GM19452 (cell line): ENCODE results near the gene RIN3.

Experiments used
- ATAC-seq: cut with Tn5 transposase; IDR thresholded peaks from one replicate; pipeline ENCODE4 v1.9.1; 2021; ENCODE audit not compliant: unreplicated experiment

RIN3 gene

DNA sequence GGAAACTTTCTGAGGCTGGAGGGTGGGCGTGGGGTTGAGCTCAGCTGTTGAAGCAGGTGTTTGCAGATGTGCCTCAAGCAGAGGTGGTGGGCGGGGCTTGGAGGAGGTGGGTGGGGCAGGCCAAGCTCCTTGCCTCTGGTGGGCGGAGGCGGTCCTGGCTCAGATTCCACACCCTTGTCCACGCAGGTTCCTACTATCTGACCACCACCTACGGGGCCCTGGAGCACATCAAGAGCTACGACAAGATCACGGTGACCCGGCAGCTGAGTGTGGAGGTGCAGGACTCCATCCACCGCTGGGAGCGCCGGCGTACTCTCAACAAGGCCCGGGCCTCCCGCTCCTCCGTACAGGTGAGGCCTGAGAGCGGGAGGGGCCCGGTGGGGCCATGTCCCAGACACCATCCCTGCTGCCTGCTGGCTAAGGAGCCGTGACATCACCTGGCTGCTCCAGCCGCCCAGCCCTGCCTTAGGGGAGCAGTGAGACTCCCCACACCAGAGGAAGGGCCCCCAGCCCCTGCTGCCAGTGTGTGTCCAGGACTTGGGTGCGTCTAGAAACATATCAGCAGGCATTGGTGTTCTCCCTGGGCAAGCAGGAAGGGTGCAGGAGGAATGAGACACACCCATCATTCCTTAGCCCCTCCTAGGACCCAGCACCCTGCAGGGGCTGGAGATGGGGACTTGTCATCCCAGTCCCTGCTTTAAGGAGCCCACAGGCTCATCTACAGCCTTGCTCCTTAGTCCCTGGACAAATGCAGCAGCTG, 171.4 kb downstream of the RIN3 start:
- ATAC-seq, result no peak

DNA sequence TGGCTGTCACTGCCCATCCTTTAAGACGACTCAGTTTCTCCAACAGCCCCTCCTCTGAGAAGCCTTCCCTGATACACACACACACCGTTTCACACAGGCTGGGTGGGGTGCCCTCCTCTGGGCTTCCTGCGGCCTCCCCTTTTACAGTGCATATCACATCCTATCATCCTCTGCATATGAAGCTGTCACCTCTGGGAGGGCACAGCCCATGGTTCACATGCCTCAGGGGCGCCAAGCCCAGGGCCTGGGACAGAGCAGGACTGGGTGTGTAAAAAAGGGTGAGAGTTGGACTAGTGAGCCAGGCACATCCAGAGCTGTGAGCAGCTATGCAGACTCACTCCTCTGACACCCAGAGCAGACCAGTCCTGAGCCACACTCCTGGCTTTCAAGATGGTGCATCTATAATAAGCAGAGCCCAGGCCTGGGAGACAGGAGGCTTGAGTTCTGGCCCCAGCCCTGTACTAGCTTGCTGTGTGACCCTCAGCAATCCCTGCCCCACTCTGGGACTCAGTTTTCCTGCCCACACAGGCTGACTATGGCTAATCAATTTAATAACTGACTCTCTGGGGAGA, 172.3 kb downstream of the RIN3 start:
- no peak for ATAC-seq

DNA sequence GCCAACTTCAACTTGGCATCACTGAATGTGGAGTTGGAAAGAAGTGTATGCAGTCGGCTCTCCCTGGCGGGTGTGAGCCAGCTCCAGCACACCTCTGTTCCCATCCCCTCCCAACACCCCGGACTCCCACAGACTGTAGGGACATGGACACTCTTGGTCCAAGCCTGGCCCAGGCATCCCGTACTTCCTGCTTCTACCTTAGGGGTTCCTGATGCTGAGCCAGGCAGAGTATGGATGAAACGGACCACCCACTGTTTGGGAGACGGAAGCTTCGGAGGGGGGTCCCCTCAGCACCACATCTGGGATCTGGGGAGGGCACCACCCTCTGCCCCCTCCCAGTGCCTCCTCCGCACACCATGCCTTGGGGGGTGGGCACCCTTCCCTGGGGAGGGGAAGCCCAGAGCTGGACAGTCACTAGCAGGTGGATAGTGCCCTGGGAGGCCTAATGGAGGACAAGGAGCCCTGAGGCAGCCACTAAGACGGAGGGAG, 172.9 kb downstream of the RIN3 start:
- ATAC-seq, result no peak

DNA sequence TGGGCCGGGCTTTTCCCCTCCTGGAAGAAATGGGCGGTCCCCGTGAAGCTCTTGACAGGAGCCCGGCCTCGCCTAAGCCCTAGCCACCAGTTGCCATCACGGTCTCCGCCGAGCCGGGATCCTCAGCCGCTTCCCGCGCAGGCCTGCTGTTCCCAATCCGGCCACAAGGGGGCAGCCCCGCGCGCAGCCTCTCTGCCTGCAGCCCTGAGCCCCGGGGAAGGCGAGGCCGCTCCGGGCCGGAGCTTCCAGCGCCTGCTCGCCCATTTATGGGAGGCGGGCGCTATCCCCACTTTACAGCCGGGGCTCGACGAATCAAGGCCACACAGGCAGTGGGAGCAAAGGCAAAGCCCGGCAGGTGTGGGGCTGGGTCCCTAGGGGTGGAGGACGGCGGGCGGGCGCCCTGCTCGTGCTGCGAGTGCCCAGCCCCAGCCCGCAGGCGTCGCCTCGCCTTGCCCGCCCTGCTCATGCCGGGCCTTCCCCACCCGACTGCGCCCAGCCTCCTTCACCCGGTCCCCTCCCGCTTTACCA, 173.4 kb downstream of the RIN3 start:
- no peak for ATAC-seq

DNA sequence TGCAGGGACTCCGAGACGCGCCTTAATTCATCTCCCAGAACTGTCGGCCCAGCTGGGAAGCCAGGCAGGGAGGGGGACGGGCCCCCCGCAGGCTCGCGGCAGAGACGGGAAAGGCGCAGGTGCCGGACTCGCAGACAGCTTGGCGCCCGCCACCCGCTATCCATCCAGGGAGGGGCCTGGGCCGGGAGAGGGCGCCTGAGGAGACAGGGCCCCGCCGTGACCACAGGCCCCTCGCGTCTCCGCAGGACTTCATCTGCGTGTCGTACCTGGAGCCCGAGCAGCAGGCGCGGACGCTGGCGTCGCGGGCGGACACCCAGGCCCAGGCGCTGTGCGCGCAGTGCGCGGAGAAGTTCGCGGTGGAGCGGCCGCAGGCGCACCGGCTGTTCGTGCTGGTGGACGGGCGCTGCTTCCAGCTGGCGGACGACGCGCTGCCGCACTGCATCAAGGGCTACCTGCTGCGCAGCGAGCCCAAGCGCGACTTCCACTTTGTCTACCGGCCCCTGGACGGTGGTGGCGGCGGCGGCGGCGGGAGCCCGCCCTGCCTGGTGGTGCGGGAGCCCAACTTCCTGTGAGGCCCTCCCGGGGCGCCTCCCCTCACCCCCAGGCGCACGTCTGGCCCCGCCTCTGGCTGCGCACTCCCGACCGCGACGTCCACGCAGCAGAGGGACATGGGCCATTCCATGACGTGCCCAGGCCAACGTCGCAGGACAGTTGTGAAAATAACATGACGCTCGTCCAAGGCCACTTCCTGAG, 174.3 kb downstream of the RIN3 start:
- ATAC-seq, result no peak

DNA sequence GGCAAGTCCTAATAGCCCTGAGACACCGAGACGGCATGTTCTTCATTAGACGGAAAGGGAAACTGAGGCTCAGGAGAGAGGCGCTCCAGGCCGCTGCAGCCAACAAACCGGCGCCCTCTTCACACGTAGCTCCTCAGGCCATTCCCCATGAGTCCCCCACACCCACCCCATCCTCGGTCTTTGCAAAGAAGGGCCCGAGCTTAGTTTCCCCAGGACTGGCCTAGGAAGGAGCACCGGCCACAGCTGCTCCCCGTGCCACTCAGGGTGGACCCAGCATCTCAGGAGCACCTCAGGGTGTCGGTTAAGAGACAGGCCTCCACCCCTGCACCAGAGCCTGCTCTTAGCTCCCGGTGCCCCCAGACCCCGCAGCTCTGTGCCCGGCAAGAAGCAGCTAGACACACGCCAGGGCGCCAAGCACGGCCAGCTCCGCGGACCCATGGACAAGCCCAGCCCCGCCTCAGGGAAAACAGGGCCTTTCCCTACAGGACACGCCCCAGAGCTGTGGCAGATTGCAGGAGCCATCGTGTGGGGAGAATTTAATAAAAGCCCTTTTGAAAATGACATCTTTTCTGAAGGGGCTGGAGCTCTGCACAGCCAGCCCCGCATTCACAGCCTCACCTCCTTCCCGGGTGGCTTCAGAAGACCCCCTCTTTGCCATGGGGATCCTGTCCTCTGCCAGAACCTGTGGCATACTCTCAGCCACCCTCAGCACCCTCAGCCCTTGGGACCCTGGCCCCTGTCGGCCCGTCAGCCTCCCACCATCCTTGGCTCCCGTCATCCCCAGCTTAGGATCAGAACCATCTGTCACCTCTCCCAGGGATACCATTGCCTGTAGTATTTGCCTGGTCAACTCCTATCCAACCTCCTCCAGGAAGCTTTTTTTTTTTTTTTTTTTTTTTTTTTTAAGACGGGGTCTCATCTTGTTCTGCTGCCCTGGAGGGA, 175.1 kb downstream of the RIN3 start:
- ATAC-seq, result no peak

DNA sequence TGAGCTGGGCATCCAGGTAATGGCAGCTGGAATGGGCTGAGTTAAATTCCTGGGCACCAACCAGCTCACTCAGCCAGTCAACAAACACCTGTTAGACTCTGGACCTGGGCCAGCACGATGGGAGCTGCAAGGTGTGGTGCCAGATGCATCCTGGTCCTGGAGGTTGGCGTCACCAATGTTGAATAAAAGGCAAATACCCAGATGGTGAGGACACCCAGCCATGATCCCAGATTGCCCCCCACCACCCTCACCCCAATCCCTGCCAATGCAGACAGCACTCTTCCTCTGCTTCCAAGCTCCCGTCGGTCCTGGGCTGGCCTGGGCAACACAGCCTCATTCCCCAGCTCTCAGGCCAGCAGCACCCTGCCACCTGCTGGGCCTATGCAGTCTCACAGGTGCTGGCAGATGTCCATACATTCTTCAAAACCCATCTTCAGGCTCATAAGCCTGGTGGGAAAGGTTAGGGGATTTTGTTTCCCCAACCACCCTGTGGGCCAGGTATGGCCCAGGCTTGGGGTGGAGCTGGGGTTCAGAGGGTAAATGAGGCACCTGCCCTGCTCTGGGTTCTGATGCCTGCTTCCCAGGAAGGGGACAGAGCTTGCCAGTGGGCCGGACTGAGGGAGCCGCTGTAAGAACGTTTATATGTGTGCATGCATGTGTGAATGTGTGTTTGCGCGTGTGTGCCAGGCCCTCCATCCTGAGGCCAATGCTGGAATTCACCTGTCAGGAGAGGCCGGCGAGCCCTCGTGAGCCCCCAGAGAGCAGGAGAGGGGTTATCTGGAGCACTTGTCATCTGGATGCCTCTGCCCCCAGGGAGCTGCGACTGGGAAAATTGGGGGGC, 176.8 kb downstream of the RIN3 start:
- no peak for ATAC-seq

DNA sequence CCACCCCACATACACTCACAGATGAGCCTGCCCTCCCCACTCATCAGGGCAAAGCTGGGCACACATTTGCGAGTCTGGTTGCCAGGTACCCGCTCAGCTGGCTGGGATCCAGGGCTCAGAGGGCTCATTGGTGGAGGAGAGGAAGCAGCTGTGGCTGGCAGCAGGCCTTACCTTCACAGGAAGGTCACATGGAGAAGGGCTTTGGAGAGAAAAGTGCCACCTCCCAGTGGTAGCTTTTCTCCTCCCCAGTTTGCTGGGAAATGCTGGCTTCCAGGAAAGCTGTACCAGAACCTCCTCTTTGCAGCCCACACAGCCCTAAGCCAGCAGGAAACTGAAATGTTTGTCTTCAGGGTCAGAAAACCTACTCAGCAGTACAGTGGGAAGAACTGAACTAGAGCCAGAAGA, 179.2 kb downstream of the RIN3 start:
- ATAC-seq, result no peak

DNA sequence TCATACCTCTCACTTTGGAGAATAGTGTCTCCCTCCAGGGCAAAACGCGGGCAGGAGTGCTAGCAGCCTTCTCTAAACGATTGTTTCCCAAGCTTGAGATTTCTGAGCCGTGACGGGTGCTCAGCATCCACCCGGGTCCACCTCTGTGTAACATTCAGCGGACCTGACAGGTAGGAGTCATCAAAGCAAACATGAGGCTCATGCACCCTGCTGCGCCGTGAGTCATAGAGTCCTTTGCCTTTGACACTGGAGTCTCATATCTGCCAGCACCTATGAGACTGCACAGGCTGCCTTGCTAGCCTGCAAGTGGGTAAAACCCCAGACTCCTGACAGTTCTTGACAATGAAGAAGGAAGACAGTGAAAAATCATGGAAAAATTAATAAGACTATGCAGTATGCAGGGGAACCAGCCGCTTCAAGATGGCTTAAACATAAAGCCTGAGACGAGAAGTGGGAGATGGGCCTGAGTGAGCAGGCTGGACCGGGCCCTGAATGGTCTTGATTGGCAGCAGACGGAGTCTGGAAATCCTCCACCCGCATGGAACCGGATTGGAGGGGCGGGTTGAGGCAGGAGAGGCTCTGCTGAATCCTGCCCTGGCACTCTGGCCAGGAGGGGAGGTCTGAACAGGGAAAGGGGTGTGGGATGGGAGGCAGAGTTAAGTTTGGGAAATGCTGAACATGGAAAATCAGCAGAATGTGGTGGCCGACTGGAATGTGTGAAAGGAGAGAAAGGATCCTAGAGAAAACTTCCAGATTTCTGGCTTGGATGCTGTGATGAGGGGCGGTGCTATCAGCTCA, 180.6 kb downstream of the RIN3 start:
- no peak for ATAC-seq

DNA sequence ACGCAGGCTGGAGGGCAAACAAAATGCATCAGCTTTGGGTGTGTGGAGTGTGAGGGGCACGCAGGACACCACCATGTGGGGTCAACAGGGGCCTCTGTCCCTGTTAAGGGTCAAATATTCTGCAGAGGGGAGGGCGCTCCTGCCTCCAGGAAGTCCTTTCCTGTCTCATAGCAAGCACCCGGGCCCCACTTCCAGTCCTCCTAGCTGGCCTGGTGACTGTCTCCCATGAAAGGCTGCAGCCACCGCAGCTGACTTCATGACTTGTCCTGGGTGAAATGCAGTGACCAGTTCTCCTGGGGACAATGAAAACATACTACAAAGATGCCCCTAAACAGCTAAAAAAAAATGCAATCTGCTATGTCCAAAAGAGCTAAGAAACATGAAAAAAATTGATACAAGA, 181.2 kb downstream of the RIN3 start:
- ATAC-seq, result no peak

DNA sequence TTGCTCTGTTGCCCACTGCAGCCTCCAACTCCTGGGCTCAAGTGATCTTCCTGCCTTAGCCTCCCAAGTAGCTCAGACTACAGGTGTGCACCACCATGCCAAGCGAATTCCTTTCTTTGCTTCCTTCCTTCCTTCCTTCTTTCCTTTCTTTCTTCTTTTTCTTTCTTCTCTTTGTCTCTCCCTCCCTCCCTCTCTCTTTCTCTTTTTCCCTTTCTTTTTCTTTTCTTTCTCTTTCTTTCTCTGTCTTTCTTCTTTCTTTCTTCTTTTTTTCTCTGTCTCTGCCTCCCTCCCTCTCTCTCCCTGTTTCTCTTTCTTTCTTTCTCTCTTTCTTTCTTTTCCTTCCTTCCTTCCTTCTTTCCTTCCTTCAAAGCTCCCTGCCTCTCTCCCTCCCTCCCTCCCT, 182.0 kb downstream of the RIN3 start:
- no peak for ATAC-seq

DNA sequence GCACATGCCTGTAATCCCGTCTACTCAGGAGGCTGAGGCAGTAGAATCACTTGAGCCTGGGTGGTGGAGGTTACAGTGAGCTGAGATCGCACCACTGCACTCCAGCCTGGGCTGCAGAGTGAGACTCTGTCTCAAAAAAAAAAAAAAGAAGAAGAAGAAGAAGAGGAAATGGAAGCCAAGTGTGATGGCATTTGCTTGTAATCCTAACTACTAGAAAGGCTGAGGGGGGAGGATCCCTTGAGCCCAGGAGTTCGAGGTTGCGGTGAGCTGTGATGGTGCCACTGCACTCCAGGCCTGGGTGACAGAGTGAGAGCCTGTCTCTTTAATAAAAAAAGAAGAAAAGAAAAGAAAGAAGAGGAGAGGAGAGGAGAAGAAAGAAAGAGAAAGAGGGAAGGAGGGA, 182.8 kb downstream of the RIN3 start:
- ATAC-seq, result no peak

DNA sequence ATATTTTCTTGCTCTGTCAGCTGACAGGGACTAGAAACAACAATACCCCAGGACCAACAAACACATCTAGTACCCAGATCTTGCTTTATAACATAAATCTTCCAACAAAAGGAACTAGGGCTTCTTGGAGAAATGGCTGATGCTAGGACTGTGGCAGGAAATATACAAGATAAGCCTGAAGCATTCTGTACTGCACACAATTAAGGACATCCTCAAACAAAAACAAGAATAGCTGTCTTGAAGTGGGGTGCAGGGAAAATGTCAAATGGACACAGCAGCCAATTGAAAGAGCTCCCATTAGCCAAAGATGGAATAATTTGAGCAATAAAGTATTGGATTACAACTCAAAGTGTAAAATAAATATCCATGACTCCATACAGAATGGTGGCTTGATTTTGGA, 184.8 kb downstream of the RIN3 start:
- ATAC-seq, result no peak

DNA sequence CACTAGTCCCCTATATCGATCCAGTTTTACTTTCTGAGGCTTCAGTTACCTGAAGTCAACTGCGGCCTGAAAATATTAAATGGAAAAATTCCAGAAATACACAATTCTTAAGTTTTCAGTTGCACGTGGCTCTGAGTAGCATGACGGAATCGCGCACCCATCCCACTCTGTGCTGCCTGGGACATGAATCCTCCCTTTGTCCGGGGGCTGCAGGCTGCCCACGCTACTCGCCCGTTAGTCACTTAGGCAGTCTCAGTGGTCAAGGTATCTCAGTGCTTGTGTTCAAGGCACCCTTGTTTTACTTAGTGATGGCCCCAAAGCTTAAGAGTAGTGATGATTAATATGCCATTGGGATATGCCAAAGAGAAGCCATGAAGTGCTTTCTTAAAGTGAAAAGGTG, 188.2 kb downstream of the RIN3 start:
- ATAC-seq, result no peak

DNA sequence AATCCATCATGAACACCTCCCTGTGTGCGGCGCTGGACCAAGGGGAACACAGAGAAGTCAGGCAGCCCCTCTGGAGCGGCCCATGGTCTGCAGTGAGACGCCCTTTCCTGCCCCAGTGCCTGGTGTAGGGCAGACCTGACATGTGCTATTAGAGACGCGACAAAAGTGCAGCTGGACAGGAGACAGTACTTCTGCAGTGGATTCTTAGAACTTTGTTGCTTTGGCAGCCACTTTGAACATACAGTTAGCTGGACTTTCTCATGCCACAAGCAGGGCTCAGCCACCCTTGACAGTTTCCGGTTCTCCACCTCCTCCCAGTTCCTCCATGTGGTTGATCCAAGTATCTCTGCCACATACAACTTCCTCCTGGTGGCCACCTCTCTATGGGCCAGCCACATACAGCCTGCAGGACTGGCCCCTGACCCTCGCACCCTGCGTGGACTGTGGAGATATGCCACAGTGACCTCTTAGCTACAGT, 188.9 kb downstream of the RIN3 start:
- ATAC-seq, result no peak

DNA sequence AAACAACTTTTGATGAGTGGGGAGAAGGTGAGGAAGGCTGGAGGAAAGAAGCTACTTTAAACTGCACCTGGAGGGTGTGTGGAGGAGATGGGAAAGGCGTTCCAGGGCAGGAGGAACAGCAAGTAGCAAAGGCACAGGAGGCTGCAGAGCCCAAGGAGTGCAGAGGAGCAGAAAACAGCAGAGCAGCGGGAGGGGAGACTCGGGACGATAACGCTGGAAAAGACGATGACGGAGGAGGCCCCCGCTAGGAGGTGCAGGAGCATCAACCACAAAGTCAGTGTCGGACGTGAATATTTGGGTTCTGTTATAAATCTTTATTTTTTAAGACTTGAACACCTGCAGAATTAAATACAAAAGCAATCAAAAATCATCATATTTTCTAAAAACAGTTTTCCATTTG, 189.9 kb downstream of the RIN3 start:
- no peak for ATAC-seq

DNA sequence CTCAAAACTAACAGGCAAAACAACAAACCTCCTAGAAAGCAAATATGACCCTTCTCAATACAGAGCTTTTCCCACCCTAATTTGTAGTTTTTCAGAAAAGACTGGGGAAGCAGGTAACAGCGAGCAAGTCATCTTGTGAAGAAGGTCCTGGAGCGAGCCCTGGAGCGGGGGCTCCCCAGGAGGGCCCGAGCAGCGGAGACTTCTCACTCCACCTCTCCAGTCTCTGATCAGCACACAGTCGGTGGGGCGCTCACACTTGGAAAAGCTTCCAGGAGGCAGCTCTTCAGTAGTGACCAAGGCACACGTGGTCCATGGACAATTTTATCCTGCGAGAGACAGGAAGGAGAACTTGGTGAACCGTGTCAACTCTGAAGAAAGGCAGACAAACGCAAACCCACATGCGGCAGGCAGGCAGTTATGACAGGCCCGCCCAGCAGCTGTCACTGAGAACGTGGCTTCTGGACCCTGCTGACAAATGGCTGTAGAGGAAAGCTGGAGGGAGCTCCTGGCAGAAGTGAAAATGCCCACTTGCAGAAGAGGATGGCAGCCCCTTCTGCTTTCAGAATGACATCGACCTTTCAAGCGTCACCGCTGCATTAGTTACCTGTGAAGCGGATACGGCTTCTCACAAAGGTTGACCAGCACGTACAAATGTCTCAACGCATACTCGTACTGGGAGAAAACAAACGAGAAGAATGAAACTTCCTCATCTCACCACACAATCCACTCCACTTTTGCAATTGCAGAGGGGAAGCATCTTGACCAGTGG, 190.6 kb downstream of the RIN3 start:
- peak; percentile 95 for ATAC-seq

DNA sequence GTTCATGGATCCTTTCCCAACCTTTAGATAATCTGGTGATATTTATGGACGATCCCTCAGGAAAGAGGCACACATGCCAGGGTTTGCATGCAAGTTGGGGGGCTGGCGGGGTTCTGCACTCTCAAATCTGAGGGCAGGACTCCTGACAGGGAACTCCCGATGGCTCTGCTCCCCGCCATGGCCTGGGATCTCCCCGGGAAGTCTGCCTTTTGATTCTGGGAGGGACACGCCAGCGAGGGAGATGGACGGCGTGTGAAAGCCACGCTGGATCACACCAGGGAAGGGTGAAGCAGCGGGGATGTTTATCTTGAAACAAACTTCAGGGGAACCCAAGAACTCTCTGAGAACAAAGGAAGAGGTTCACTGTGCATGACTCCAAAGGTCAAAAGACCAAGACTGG, 191.2 kb downstream of the RIN3 start:
- ATAC-seq, result no peak
